HFF-Myc (cell line): ENCODE data around the gene IQGAP2.

Source experiments
- DNase-seq: peaks from one replicate; pipeline ENCODE4 v3.0.0-alpha.2; 2011; ENCODE audit warnings: low read depth; ENCODE audit errors: extremely low read depth
- H3K4me3 ChIP-seq: replicated peaks from 2 replicates; pipeline ENCODE4 v1.5.1; 2011; ENCODE audit warnings: low read depth, mild to moderate bottlenecking, control low read depth, low read length
- CTCF ChIP-seq: IDR thresholded peaks from 2 replicates; pipeline ENCODE4 v1.5.1; 2012; ENCODE audit warnings: mild to moderate bottlenecking, low read depth, low read length, control low read depth; ENCODE audit errors: missing control alignments

The IQGAP2 gene

GRCh38 chr5:76641514-76642120 lies 238.5 kb downstream of the IQGAP2 start:
- peak; percentile 80 for TF ChIP-seq CTCF
- DNase-seq = peak; percentile 50

DNA sequence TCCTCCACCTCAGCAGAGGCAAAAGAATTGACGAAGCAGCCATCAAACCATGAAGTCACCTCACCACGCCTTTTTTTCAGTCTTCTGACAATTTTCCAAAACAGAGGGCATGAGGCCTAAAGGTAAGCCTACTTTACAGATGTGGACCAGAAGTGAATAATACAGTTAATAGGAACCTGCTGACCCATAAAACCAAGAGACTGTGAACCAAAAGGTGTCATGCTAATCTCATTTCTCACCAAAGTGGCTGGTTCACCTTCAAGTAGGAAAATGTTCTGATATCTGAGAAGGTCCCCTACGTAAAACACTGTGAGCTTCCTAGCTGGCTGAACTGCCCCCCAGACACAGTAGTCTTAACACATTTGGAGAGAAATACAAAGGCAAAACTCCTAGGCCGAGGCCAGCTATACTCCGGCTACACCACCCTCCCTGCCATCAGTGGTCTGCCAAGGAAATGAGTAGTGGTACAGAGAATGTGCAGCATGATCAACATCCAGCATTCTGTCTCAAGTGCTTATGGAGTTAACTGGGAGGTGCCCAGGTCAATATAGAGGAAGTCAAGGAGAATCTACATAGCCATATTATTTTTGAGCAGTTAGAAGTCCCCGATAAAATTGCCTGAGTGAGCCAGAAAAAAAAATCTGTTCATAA lies 239.4 kb downstream of the IQGAP2 start:
- DNase-seq = no peak
- TF ChIP-seq CTCF = no peak
- H3K4me3 ChIP-seq = no peak overlapping the region

More at GRCh38 chr5:76641514-76642120, 238.5 kb downstream of the IQGAP2 start:
- no peak overlapping the region for H3K4me3 ChIP-seq

GRCh38 chr5:76643371-76643770 lies 240.3 kb downstream of the IQGAP2 start:
- no peak for DNase-seq
- no peak overlapping the region for H3K4me3 ChIP-seq
- TF ChIP-seq CTCF = no peak

GRCh38 chr5:76649140-76649539 lies 246.1 kb downstream of the IQGAP2 start:
- DNase-seq = no peak
- TF ChIP-seq CTCF = no peak
- H3K4me3 ChIP-seq = no peak overlapping the region

- no peak for TF ChIP-seq CTCF
- H3K4me3 ChIP-seq = no peak overlapping the region
- no peak for DNase-seq
Observed at GRCh38 chr5:76652809-76653414, 249.8 kb downstream of the IQGAP2 start.

GRCh38 chr5:76657091-76657490 lies 254.0 kb downstream of the IQGAP2 start:
- no peak overlapping the region for H3K4me3 ChIP-seq
- no peak for TF ChIP-seq CTCF
- DNase-seq = no peak
